ENCODE measurements around the gene PI16. TPM values are rescaled to one million over a fixed set of nuclear protein-coding genes. Genes with fewer than 3 reads are reported as not detected.

PI16 gene
- polyA plus RNA-seq, 1 donor from 2014 or later, result not detected

DNA sequence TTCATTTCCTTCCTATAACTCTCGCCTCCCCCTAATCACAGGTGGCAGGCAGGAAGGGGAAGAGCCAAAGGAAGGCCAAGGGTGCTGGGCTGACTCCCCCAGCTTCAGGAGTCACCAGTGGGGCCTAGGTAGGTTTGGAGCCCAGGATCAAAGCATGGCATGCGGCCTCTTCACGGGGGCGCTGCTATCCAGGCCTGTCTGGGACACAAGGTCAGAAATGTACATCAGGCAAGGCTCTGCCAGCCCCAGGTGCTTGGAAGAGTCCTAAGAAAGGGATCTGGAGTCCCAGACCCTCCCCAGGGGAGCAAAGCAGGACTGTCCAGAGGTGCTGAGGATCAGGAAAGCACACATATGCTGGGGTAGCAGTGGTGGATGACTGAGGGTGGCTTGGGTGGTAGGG, 10.4 kb downstream of the PI16 start:
- no peak overlapping the region for H3K4me2 ChIP-seq (ENCODE audit: low read length)
- no peak overlapping the region for H3K9ac ChIP-seq (ENCODE audit: low read length)
- TF ChIP-seq SMC3 (conservative IDR thresholded peaks at IDR 0.05; ENCODE audit: poor library complexity) (no peak), MXI1 (conservative IDR thresholded peaks at IDR 0.05; ENCODE audit: poor library complexity, severe bottlenecking) (no peak), POLR2AphosphoS5 (IDR thresholded peaks at IDR 0.05) (no peak), EP300 (conservative IDR thresholded peaks at IDR 0.05; ENCODE audit: poor library complexity, severe bottlenecking) (no peak), TAF1 (IDR thresholded peaks at IDR 0.05; ENCODE audit: low read depth) (no peak), RAD21 (conservative IDR thresholded peaks at IDR 0.05) (no peak), EZH2 (IDR thresholded peaks at IDR 0.05; ENCODE audit: borderline replicate concordance, insufficient read depth, low read length, poor library complexity, severe bottlenecking) (no peak)
- TF ChIP-seq, protein P1, sequence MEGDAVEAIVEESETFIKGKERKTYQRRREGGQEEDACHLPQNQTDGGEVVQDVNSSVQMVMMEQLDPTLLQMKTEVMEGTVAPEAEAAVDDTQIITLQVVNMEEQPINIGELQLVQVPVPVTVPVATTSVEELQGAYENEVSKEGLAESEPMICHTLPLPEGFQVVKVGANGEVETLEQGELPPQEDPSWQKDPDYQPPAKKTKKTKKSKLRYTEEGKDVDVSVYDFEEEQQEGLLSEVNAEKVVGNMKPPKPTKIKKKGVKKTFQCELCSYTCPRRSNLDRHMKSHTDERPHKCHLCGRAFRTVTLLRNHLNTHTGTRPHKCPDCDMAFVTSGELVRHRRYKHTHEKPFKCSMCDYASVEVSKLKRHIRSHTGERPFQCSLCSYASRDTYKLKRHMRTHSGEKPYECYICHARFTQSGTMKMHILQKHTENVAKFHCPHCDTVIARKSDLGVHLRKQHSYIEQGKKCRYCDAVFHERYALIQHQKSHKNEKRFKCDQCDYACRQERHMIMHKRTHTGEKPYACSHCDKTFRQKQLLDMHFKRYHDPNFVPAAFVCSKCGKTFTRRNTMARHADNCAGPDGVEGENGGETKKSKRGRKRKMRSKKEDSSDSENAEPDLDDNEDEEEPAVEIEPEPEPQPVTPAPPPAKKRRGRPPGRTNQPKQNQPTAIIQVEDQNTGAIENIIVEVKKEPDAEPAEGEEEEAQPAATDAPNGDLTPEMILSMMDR (IDR thresholded peaks at IDR 0.05; ENCODE audit: poor library complexity, severe bottlenecking), result no peak
- TF ChIP-seq, protein P2, sequence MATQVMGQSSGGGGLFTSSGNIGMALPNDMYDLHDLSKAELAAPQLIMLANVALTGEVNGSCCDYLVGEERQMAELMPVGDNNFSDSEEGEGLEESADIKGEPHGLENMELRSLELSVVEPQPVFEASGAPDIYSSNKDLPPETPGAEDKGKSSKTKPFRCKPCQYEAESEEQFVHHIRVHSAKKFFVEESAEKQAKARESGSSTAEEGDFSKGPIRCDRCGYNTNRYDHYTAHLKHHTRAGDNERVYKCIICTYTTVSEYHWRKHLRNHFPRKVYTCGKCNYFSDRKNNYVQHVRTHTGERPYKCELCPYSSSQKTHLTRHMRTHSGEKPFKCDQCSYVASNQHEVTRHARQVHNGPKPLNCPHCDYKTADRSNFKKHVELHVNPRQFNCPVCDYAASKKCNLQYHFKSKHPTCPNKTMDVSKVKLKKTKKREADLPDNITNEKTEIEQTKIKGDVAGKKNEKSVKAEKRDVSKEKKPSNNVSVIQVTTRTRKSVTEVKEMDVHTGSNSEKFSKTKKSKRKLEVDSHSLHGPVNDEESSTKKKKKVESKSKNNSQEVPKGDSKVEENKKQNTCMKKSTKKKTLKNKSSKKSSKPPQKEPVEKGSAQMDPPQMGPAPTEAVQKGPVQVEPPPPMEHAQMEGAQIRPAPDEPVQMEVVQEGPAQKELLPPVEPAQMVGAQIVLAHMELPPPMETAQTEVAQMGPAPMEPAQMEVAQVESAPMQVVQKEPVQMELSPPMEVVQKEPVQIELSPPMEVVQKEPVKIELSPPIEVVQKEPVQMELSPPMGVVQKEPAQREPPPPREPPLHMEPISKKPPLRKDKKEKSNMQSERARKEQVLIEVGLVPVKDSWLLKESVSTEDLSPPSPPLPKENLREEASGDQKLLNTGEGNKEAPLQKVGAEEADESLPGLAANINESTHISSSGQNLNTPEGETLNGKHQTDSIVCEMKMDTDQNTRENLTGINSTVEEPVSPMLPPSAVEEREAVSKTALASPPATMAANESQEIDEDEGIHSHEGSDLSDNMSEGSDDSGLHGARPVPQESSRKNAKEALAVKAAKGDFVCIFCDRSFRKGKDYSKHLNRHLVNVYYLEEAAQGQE (IDR thresholded peaks at IDR 0.05; ENCODE audit: borderline replicate concordance), result no peak
- H3K9me2 ChIP-seq (ENCODE audit: insufficient read depth, low read length), result no peaks in the 10 kb centered on the region
- no peaks in the 10 kb centered on the region for H3K9me3 ChIP-seq (ENCODE audit: low read length)
- H3K27me3 ChIP-seq (ENCODE audit: insufficient read depth, low read depth, low read length), result no peaks in the 10 kb centered on the region
- no peaks in the 10 kb centered on the region for H3K36me3 ChIP-seq (ENCODE audit: insufficient read depth, low read length)
- H2AFZ ChIP-seq (ENCODE audit: low read depth, low read length), result no peak overlapping the region
- H4K20me1 ChIP-seq (ENCODE audit: insufficient read depth), result no peaks in the 10 kb centered on the region
- no peaks in the 10 kb centered on the region for H3K79me2 ChIP-seq (replicated peaks; ENCODE audit: insufficient read depth, low read length)
- no peak overlapping the region for H3K27ac ChIP-seq (ENCODE audit: low read length)
- H3F3A ChIP-seq (ENCODE audit: insufficient read depth, low read length, poor library complexity, severe bottlenecking), result no peaks in the 10 kb centered on the region
- no peak overlapping the region for H3K4me3 ChIP-seq (ENCODE audit: low read length)

DNA sequence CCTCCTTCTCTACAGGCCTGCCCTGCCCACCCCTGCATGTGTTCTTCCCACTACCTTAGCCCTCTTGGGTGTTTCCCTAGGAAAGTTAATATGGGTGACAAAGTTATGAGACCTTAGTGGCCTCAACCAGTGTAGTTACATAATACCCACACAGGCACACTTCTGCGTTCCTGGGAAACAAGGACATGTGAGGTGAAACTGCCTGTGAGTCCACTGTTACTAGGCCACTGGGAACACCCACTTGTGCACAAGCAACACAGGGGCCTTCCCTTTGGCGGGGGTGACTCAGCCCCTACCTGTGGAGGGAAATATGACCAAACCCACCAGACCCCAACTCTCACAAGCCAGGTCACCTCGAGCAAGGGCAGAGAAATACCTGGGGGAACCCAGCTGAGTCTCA, 12.8 kb downstream of the PI16 start:
- H3K36me3 ChIP-seq (ENCODE audit: insufficient read depth, low read length), result peaks cover 3% of the 10 kb centered on the region
- no peak for TF ChIP-seq EZH2 (IDR thresholded peaks at IDR 0.05; ENCODE audit: borderline replicate concordance, insufficient read depth, low read length, poor library complexity, severe bottlenecking)
- TF ChIP-seq, protein P1 (IDR thresholded peaks at IDR 0.05; ENCODE audit: poor library complexity, severe bottlenecking), result no peak
- TF ChIP-seq TAF1 (IDR thresholded peaks at IDR 0.05; ENCODE audit: low read depth), result no peak
- TF ChIP-seq, protein P2 (IDR thresholded peaks at IDR 0.05; ENCODE audit: borderline replicate concordance), result no peak
- no peak for TF ChIP-seq SMC3 (conservative IDR thresholded peaks at IDR 0.05; ENCODE audit: poor library complexity)
- TF ChIP-seq POLR2AphosphoS5 (IDR thresholded peaks at IDR 0.05), result no peak
- no peak for TF ChIP-seq EP300 (conservative IDR thresholded peaks at IDR 0.05; ENCODE audit: poor library complexity, severe bottlenecking)
- TF ChIP-seq MXI1 (conservative IDR thresholded peaks at IDR 0.05; ENCODE audit: poor library complexity, severe bottlenecking), result no peak
- no peak for TF ChIP-seq RAD21 (conservative IDR thresholded peaks at IDR 0.05)

More for the DNA sequence above, 12.8 kb downstream of the PI16 start:
- Histone ChIP-seq H2AFZ (ENCODE audit: low read depth, low read length) (no peak overlapping the region), H3K9ac (ENCODE audit: low read length) (no peak overlapping the region), H3K4me2 (ENCODE audit: low read length) (no peak overlapping the region), H3K27me3 (ENCODE audit: insufficient read depth, low read depth, low read length) (no peaks in the 10 kb centered on the region), H3K4me3 (ENCODE audit: low read length) (no peak overlapping the region), H3F3A (ENCODE audit: insufficient read depth, low read length, poor library complexity, severe bottlenecking) (no peaks in the 10 kb centered on the region), H3K9me3 (ENCODE audit: low read length) (no peaks in the 10 kb centered on the region), H3K27ac (ENCODE audit: low read length) (no peak overlapping the region), H3K79me2 (replicated peaks; ENCODE audit: insufficient read depth, low read length) (no peaks in the 10 kb centered on the region), H3K9me2 (ENCODE audit: insufficient read depth, low read length) (no peaks in the 10 kb centered on the region), H4K20me1 (ENCODE audit: insufficient read depth) (no peaks in the 10 kb centered on the region)

Measured in neural cell (in vitro differentiated cells).